NB4 (cell line): ENCODE data around the gene APCDD1.

Experiments used
- DNase-seq: peaks from one replicate; pipeline ENCODE4 v3.0.0; 2010; ENCODE audit warnings: low read depth
- H3K4me3 ChIP-seq: one replicate; pipeline ENCODE4 v1.5.1; 2011; ENCODE audit warnings: mild to moderate bottlenecking, low read depth, low read length, moderate library complexity
- CTCF ChIP-seq: IDR thresholded peaks from one replicate; pipeline ENCODE4 v1.5.1; 2012; ENCODE audit warnings: low read depth, low read length
- MYC ChIP-seq: IDR thresholded peaks from 2 replicates; pipeline ENCODE4 v1.6.1; 2011; ENCODE audit warnings: low read depth, low read length
- POLR2A ChIP-seq: IDR thresholded peaks from 2 replicates; pipeline ENCODE4 v1.6.1; 2011; ENCODE audit warnings: mild to moderate bottlenecking; ENCODE audit not compliant: insufficient read length; ENCODE audit errors: extremely low read depth
- TF ChIP-seq, protein P1 (sequence below): IDR thresholded peaks from 2 replicates; pipeline ENCODE4 v1.6.1; 2011; ENCODE audit warnings: low read depth, low read length

Gene APCDD1

GRCh38 chr18:10465174-10465939, 10.9 kb downstream of the APCDD1 start:
- H3K4me3 ChIP-seq: no peak overlapping the region
- DNase-seq: no peak
- TF ChIP-seq CTCF (no peak), MYC (no peak), POLR2A (no peak)
- TF ChIP-seq, protein P1, sequence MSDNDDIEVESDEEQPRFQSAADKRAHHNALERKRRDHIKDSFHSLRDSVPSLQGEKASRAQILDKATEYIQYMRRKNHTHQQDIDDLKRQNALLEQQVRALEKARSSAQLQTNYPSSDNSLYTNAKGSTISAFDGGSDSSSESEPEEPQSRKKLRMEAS: no peak

- no peak for DNase-seq
- TF ChIP-seq CTCF (no peak), POLR2A (no peak), MYC (no peak)
- TF ChIP-seq, protein P1: no peak
- no peak overlapping the region for H3K4me3 ChIP-seq
Measured at GRCh38 chr18:10470429-10470828, 16.0 kb downstream of the APCDD1 start.

GRCh38 chr18:10471574-10471973, 17.1 kb downstream of the APCDD1 start:
- TF ChIP-seq CTCF (no peak), MYC (no peak), POLR2A (no peak)
- TF ChIP-seq, protein P1: no peak
- DNase-seq: no peak

DNA sequence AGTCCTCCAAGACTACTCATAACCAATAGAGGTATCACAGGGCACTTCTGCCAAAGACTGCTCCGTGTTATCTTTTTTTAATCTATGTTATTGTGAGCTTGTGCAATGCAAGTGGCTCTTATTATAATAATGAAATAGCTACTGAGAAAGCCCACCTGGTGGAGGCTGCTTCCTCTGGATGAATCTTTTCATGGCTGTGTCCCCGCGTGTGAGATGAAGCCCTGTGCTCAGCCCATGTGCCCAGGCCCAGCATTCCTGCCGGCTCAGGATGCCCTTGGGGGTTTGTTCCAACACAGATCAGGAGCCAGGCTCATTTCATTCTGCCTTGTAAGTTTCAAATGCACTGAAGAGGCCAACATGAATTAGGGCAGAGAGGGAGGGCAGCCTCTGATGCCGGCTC, 18.7 kb downstream of the APCDD1 start:
- DNase-seq: no peak
- no peak for TF ChIP-seq CTCF
- TF ChIP-seq MYC: no peak
- no peak for TF ChIP-seq POLR2A
- TF ChIP-seq, protein P1: no peak
- H3K4me3 ChIP-seq: no peak overlapping the region

More at GRCh38 chr18:10471574-10471973, 17.1 kb downstream of the APCDD1 start:
- no peak overlapping the region for H3K4me3 ChIP-seq

DNA sequence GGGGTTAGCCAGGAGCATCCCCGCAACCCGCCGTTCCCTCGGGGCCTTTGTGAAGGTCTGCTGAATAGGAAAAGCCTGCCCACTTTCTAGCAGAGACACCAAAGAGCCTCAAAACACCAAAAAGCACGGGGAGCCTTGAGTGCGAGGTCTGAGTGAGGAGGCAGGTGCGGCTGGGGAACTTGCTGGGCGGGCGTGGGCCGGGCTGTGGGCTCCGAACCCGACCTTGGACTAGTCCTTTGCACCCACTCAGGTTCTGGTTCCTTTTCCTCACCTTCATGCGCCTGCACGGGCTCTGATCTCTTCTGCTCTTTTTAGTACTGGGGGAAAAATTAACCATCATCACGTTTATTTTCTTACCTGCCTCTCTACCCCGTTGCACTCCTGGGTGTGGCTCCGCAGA, 19.9 kb downstream of the APCDD1 start:
- TF ChIP-seq, protein P1: no peak
- TF ChIP-seq POLR2A (no peak), MYC (no peak), CTCF (no peak)
- no peak for DNase-seq
- no peak overlapping the region for H3K4me3 ChIP-seq
